Stimulated activated naive CD8-positive, alpha-beta T cell treated with anti-CD3 and anti-CD28 coated beads, Interleukin-15, Interleukin-2, amounts not matched to agents 100 ng/mL and 50 ng/mL, for 24 hours (primary cell): Measurements from ENCODE around the gene WLS.

Source experiments
- H3K27ac Mint-ChIP-seq: one replicate; pipeline ENCODE4 v1.8.0; 2021; ENCODE audit warnings: mild to moderate bottlenecking, mixed read lengths
- H3K27me3 Mint-ChIP-seq: one replicate; pipeline ENCODE4 v1.8.0; 2021; ENCODE audit warnings: mixed read lengths
- H3K36me3 Mint-ChIP-seq: one replicate; pipeline ENCODE4 v1.8.0; 2021; ENCODE audit warnings: low read depth, mixed read lengths
- H3K4me1 Mint-ChIP-seq: one replicate; pipeline ENCODE4 v1.8.0; 2021; ENCODE audit warnings: low read depth, mixed read lengths
- H3K4me3 Mint-ChIP-seq: one replicate; pipeline ENCODE4 v1.8.0; 2021; ENCODE audit warnings: mild to moderate bottlenecking, mixed read lengths
- H3K9me3 Mint-ChIP-seq: one replicate; pipeline ENCODE4 v1.8.0; 2021; ENCODE audit warnings: mixed read lengths

The WLS gene

GRCh38 chr1:68148631-68149030 lies 83.7 kb downstream of the WLS start:
- Mint-ChIP-seq H3K4me1 (no peaks in the 10 kb centered on the region), H3K4me3 (no peak overlapping the region), H3K27me3 (no peaks in the 10 kb centered on the region), H3K27ac (no peak overlapping the region), H3K9me3 (no peaks in the 10 kb centered on the region), H3K36me3 (no peaks in the 10 kb centered on the region)

GRCh38 chr1:68147534-68148171 lies 84.7 kb downstream of the WLS start:
- no peak overlapping the region for H3K27ac Mint-ChIP-seq
- no peaks in the 10 kb centered on the region for H3K4me1 Mint-ChIP-seq
- no peaks in the 10 kb centered on the region for H3K27me3 Mint-ChIP-seq
- H3K36me3 Mint-ChIP-seq, result no peaks in the 10 kb centered on the region
- no peaks in the 10 kb centered on the region for H3K9me3 Mint-ChIP-seq
- H3K4me3 Mint-ChIP-seq, result no peak overlapping the region

DNA sequence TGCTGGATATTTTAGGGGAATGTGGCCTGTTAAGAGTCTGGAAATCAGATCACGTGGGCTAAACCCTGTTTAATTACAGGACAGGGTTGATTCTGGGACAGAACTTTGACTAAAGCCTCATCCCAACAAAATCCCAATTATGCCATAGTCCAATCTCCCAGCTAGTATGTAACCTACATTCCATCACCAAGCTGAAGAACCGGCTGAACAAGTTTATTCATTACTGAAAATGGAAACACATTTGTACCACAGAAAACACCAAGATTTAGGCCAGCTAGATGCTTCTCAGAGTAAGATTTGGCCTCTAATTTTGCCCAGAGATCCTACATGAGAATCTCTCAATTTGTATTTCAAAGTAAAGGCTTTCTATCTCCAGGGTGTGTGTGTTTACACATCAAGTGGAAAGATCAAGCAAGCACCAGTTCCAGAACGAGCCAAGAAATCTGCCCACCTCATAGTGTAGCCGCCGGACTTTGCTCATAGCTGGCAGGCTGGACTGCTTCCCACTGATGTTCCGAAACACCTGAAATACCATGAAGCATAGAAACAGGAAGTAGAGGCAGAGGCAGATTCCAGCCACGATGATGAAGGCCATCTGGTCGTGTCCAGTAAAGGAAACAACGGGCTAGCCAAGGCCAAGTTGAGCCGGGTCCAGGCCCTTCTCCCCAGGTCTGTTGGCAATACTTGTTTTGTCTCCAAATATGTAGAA lies 86.8 kb downstream of the WLS start:
- no peaks in the 10 kb centered on the region for H3K27me3 Mint-ChIP-seq
- H3K4me1 Mint-ChIP-seq, result no peaks in the 10 kb centered on the region
- H3K36me3 Mint-ChIP-seq, result no peaks in the 10 kb centered on the region
- no peak overlapping the region for H3K27ac Mint-ChIP-seq
- no peaks in the 10 kb centered on the region for H3K9me3 Mint-ChIP-seq
- H3K4me3 Mint-ChIP-seq, result no peak overlapping the region

DNA sequence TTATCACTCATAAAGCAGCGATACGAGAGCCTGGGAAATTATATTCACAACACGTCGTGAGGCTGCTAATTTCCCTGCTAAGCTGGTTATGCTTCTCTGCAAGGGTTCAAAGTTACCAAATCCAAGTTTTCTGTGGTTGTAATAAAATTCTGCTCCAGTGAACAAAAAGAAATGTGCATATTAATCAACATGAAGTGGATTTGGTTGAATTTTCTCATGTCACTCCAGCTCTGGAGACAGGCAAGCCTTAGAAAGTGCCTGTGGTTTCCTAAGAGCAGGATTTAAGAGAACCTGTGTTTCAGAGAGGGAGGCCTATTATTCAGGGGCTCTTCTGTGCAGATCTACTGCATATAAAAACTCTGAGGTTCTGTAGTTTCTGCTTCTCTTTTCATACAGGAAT lies 87.5 kb downstream of the WLS start:
- no peaks in the 10 kb centered on the region for H3K36me3 Mint-ChIP-seq
- H3K4me3 Mint-ChIP-seq, result no peak overlapping the region
- no peak overlapping the region for H3K27ac Mint-ChIP-seq
- no peaks in the 10 kb centered on the region for H3K9me3 Mint-ChIP-seq
- H3K27me3 Mint-ChIP-seq, result no peaks in the 10 kb centered on the region
- H3K4me1 Mint-ChIP-seq, result no peaks in the 10 kb centered on the region

GRCh38 chr1:68143633-68144032 lies 88.7 kb downstream of the WLS start:
- Mint-ChIP-seq H3K36me3 (no peaks in the 10 kb centered on the region), H3K27me3 (no peaks in the 10 kb centered on the region), H3K4me3 (no peak overlapping the region), H3K4me1 (no peaks in the 10 kb centered on the region), H3K9me3 (no peaks in the 10 kb centered on the region), H3K27ac (no peak overlapping the region)

GRCh38 chr1:68142461-68142860 lies 89.9 kb downstream of the WLS start:
- no peak overlapping the region for H3K4me3 Mint-ChIP-seq
- H3K27ac Mint-ChIP-seq, result no peak overlapping the region
- no peaks in the 10 kb centered on the region for H3K4me1 Mint-ChIP-seq
- H3K27me3 Mint-ChIP-seq, result no peaks in the 10 kb centered on the region
- no peaks in the 10 kb centered on the region for H3K9me3 Mint-ChIP-seq
- H3K36me3 Mint-ChIP-seq, result no peaks in the 10 kb centered on the region

- Mint-ChIP-seq H3K4me1 (no peaks in the 10 kb centered on the region), H3K36me3 (no peaks in the 10 kb centered on the region), H3K27me3 (no peaks in the 10 kb centered on the region), H3K4me3 (no peak overlapping the region), H3K27ac (no peak overlapping the region), H3K9me3 (no peaks in the 10 kb centered on the region)
Observed at GRCh38 chr1:68142036-68142435, 90.3 kb downstream of the WLS start.

DNA sequence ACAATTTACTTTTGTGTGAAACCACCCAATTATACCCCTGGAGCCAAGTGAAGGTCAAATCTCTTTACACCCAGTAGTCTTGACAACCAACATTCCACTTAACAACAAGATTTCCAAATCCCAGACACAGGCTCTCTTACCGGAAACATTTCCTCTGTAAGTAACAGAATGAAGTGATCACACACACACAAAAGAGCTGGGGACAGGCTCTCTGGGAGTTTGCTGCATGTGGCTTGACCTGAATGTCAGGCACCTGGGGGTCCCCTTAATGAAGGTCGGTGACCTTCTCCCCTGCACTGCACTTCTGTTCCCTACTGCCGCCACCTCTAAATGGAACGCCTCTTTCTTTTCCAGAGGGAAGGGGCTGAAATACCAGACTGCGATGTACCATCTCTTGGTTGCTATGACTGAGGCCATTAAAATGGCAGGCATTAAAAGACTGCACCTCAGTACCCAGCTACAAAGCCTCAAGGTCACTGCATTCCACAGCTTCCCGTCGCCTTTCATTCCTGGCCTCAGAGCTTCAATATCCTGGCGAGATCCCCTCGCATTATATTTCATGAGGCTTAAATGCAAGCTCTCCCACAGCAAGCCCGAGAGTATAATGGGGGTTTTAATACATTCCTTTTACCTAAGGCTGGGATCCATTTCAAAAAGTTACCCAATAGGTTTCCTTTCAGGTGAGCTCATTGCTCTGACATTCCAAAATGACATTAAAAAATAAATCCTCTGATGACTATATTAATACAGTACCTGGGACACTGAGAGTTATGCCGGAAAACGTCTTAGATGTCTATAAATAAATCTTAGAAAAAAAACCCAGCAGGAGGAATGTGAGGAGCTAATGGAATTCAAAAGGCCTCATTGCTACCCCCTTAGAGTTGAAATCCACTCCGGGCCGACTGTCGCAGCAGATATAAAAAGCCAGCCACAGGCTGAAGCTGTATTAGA lies 91.0 kb downstream of the WLS start:
- Mint-ChIP-seq H3K36me3 (no peaks in the 10 kb centered on the region), H3K27me3 (no peaks in the 10 kb centered on the region), H3K9me3 (no peaks in the 10 kb centered on the region), H3K27ac (no peak overlapping the region), H3K4me3 (no peak overlapping the region), H3K4me1 (no peaks in the 10 kb centered on the region)

- H3K4me3 Mint-ChIP-seq, result no peak overlapping the region
- no peaks in the 10 kb centered on the region for H3K4me1 Mint-ChIP-seq
- H3K9me3 Mint-ChIP-seq, result no peaks in the 10 kb centered on the region
- no peaks in the 10 kb centered on the region for H3K36me3 Mint-ChIP-seq
- no peaks in the 10 kb centered on the region for H3K27me3 Mint-ChIP-seq
- H3K27ac Mint-ChIP-seq, result no peak overlapping the region
Observed at GRCh38 chr1:68140536-68140935, 91.8 kb downstream of the WLS start.

DNA sequence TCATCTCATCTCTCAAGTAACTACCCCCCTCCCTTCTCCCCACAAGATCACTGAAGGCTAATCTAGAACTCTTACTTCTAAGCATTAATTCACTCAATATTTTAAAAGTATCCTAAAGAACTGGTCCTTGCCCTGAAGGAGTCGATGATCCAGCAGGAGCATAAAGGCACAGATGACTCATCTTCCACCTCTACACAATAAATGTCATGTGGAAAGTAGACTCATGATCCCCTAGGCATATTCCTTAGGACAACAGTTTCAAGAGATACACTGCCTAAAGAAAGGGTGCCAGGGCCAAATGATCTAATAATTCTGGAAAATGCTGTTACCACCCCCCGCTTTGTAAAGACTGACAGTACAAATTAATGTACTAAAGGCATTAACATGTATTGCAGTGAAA lies 96.1 kb downstream of the WLS start:
- Mint-ChIP-seq H3K4me1 (no peaks in the 10 kb centered on the region), H3K36me3 (no peaks in the 10 kb centered on the region), H3K27ac (no peak overlapping the region), H3K9me3 (no peaks in the 10 kb centered on the region), H3K27me3 (no peaks in the 10 kb centered on the region), H3K4me3 (no peak overlapping the region)

- Mint-ChIP-seq H3K27me3 (no peaks in the 10 kb centered on the region), H3K9me3 (no peaks in the 10 kb centered on the region), H3K4me1 (no peaks in the 10 kb centered on the region)
Observed at GRCh38 chr1:68132426-68133130, 99.7 kb downstream of the WLS start.

DNA sequence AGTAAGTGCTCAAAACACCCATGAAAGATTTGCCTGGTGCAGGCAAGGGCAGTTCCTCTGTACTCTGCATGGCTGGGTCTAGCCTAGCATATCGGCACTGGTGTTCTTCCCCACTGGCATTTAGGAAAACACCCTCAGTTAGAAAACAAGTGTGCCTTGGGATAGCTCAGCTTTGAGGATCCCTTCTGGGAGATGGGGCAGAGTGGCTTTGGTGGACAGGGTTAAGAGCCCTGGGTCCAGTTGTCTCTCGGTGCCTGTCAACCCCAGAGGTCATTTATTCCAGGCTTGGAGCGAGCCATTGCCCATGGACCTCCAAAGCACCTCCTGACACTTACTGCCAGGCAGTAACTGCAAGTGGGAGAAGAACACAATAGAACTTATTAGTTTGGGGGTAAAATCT lies 101.1 kb downstream of the WLS start:
- Mint-ChIP-seq H3K4me1 (no peaks in the 10 kb centered on the region), H3K9me3 (no peaks in the 10 kb centered on the region), H3K27me3 (no peaks in the 10 kb centered on the region)

More at GRCh38 chr1:68132426-68133130, 99.7 kb downstream of the WLS start:
- Mint-ChIP-seq H3K4me3 (no peak overlapping the region), H3K36me3 (no peaks in the 10 kb centered on the region), H3K27ac (no peak overlapping the region)

GRCh38 chr1:68129536-68130250 lies 102.6 kb downstream of the WLS start:
- Mint-ChIP-seq H3K36me3 (no peaks in the 10 kb centered on the region), H3K4me1 (no peaks in the 10 kb centered on the region), H3K27me3 (no peaks in the 10 kb centered on the region), H3K9me3 (no peaks in the 10 kb centered on the region), H3K4me3 (no peak overlapping the region), H3K27ac (no peak overlapping the region)

More for the DNA sequence above, 101.1 kb downstream of the WLS start:
- Mint-ChIP-seq H3K27ac (no peak overlapping the region), H3K36me3 (no peaks in the 10 kb centered on the region), H3K4me3 (no peak overlapping the region)

DNA sequence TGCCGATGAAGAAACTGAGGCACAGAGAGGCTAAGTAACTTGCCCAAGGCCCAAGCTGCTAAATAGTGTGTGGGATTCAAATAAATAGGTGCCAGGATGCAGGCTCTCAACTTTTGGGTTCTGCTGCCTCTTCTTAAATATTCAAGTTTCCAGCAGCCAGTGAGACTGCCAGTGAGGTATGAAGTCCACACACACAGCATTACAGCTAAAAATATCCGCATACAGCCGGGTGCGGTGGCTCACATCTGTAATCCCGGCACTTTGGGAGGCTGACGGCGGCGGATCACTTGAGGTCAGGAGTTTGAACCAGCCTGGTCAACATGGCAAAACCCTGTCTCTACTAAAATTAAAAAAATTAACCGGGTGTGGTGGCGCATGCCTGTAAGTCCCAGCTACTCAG lies 103.5 kb downstream of the WLS start:
- Mint-ChIP-seq H3K36me3 (no peaks in the 10 kb centered on the region), H3K4me1 (no peaks in the 10 kb centered on the region), H3K27me3 (no peaks in the 10 kb centered on the region), H3K4me3 (no peak overlapping the region), H3K27ac (no peak overlapping the region), H3K9me3 (no peaks in the 10 kb centered on the region)
